ENCODE results near the gene PIEZO2.

PIEZO2 gene

GRCh38 chr18:10794771-10795170 is 354.6 kb downstream of the PIEZO2 start:
- Histone ChIP-seq H2BK120ac (ENCODE audit: insufficient read depth, low read length, poor library complexity) (no peak overlapping the region), H3K79me1 (ENCODE audit: low read length) (no peaks in the 10 kb centered on the region), H3K4me1 (ENCODE audit: control insufficient read depth in 1 of 2, insufficient read depth in 2 of 2, low read length in 2 of 2) (no peaks in the 10 kb centered on the region), H4K8ac (ENCODE audit: low read depth, low read length) (no peak overlapping the region), H3K9me3 (ENCODE audit: insufficient read depth, low read depth, low read length) (no peaks in the 10 kb centered on the region), H2AK5ac (ENCODE audit: low read length) (no peak overlapping the region), H3K4ac (ENCODE audit: low read depth, low read length) (no peak overlapping the region), H3K27ac (ENCODE audit: low read depth, low read length) (no peak overlapping the region), H3K4me2 (ENCODE audit: low read length) (no peak overlapping the region), H3K9ac (ENCODE audit: low read length) (no peak overlapping the region), H3K14ac (ENCODE audit: low read length) (no peak overlapping the region), H3K36me3 (ENCODE audit: control insufficient read depth in 1 of 2, insufficient read depth in 2 of 2, low read length in 2 of 2) (no peaks in the 10 kb centered on the region), H3K27me3 (ENCODE audit: insufficient read depth, low read length) (no peaks in the 10 kb centered on the region), H2BK12ac (ENCODE audit: low read length) (no peak overlapping the region), H2AFZ (ENCODE audit: insufficient read depth, low read length, poor library complexity) (no peak overlapping the region), H4K91ac (ENCODE audit: low read depth, low read length) (no peak overlapping the region), H3K4me3 (ENCODE audit: low read depth, low read length) (no peak overlapping the region), H3K23ac (ENCODE audit: low read length) (no peak overlapping the region), H4K12ac (ENCODE audit: low read depth, low read length) (no peak overlapping the region), H3K79me2 (ENCODE audit: control insufficient read depth, insufficient read depth, low read length, poor library complexity) (no peaks in the 10 kb centered on the region), H3K18ac (ENCODE audit: low read length) (no peak overlapping the region), H2BK5ac (ENCODE audit: low read depth, low read length, poor library complexity) (no peak overlapping the region)
- WGBS (ENCODE audit: extremely low coverage, insufficient coverage, insufficient read length): no CpG with 5 or more reads among the region's 7 CpGs
- DNase-seq: no peak

GRCh38 chr18:10793730-10794370 is 355.5 kb downstream of the PIEZO2 start:
- no peak for DNase-seq
- Histone ChIP-seq H3K36me3 (ENCODE audit: control insufficient read depth in 1 of 2, insufficient read depth in 2 of 2, low read length in 2 of 2) (no peaks in the 10 kb centered on the region), H3K4ac (ENCODE audit: low read depth, low read length) (no peak overlapping the region), H3K18ac (ENCODE audit: low read length) (no peak overlapping the region), H3K4me2 (ENCODE audit: low read length) (no peak overlapping the region), H2AK5ac (ENCODE audit: low read length) (no peak overlapping the region), H3K4me1 (ENCODE audit: control insufficient read depth in 1 of 2, insufficient read depth in 2 of 2, low read length in 2 of 2) (no peaks in the 10 kb centered on the region), H2AFZ (ENCODE audit: insufficient read depth, low read length, poor library complexity) (no peak overlapping the region), H3K14ac (ENCODE audit: low read length) (no peak overlapping the region), H2BK12ac (ENCODE audit: low read length) (no peak overlapping the region), H4K91ac (ENCODE audit: low read depth, low read length) (no peak overlapping the region), H3K27ac (ENCODE audit: low read depth, low read length) (no peak overlapping the region), H4K12ac (ENCODE audit: low read depth, low read length) (no peak overlapping the region), H3K9me3 (ENCODE audit: insufficient read depth, low read depth, low read length) (no peaks in the 10 kb centered on the region), H2BK120ac (ENCODE audit: insufficient read depth, low read length, poor library complexity) (no peak overlapping the region), H3K27me3 (ENCODE audit: insufficient read depth, low read length) (no peaks in the 10 kb centered on the region), H3K9ac (ENCODE audit: low read length) (no peak overlapping the region), H3K4me3 (ENCODE audit: low read depth, low read length) (no peak overlapping the region), H4K8ac (ENCODE audit: low read depth, low read length) (no peak overlapping the region), H3K79me2 (ENCODE audit: control insufficient read depth, insufficient read depth, low read length, poor library complexity) (no peaks in the 10 kb centered on the region), H2BK5ac (ENCODE audit: low read depth, low read length, poor library complexity) (no peak overlapping the region), H3K23ac (ENCODE audit: low read length) (no peak overlapping the region), H3K79me1 (ENCODE audit: low read length) (no peaks in the 10 kb centered on the region)
- no CpG with 5 or more reads among the region's 4 CpGs for WGBS (ENCODE audit: extremely low coverage, insufficient coverage, insufficient read length)

GRCh38 chr18:10792181-10792580 is 357.2 kb downstream of the PIEZO2 start:
- no peaks in the 10 kb centered on the region for H3K79me2 ChIP-seq (ENCODE audit: control insufficient read depth, insufficient read depth, low read length, poor library complexity)
- H2BK5ac ChIP-seq (ENCODE audit: low read depth, low read length, poor library complexity): no peak overlapping the region
- no peaks in the 10 kb centered on the region for H3K4me1 ChIP-seq (ENCODE audit: control insufficient read depth in 1 of 2, insufficient read depth in 2 of 2, low read length in 2 of 2)
- H4K91ac ChIP-seq (ENCODE audit: low read depth, low read length): no peak overlapping the region
- H3K79me1 ChIP-seq (ENCODE audit: low read length): no peaks in the 10 kb centered on the region
- no peaks in the 10 kb centered on the region for H3K27me3 ChIP-seq (ENCODE audit: insufficient read depth, low read length)
- H3K23ac ChIP-seq (ENCODE audit: low read length): no peak overlapping the region
- H2AFZ ChIP-seq (ENCODE audit: insufficient read depth, low read length, poor library complexity): no peak overlapping the region
- H3K18ac ChIP-seq (ENCODE audit: low read length): no peak overlapping the region
- H4K12ac ChIP-seq (ENCODE audit: low read depth, low read length): no peak overlapping the region
- no peak overlapping the region for H3K14ac ChIP-seq (ENCODE audit: low read length)
- H3K4me3 ChIP-seq (ENCODE audit: low read depth, low read length): no peak overlapping the region
- no peak overlapping the region for H4K8ac ChIP-seq (ENCODE audit: low read depth, low read length)
- no CpG with 5 or more reads among the region's 4 CpGs for WGBS (ENCODE audit: extremely low coverage, insufficient coverage, insufficient read length)
- no peak overlapping the region for H3K9ac ChIP-seq (ENCODE audit: low read length)
- no peak overlapping the region for H3K4me2 ChIP-seq (ENCODE audit: low read length)
- H3K9me3 ChIP-seq (ENCODE audit: insufficient read depth, low read depth, low read length): no peaks in the 10 kb centered on the region
- H2BK120ac ChIP-seq (ENCODE audit: insufficient read depth, low read length, poor library complexity): no peak overlapping the region
- no peak overlapping the region for H2BK12ac ChIP-seq (ENCODE audit: low read length)
- H3K36me3 ChIP-seq (ENCODE audit: control insufficient read depth in 1 of 2, insufficient read depth in 2 of 2, low read length in 2 of 2): no peaks in the 10 kb centered on the region
- no peak overlapping the region for H2AK5ac ChIP-seq (ENCODE audit: low read length)
- no peak overlapping the region for H3K27ac ChIP-seq (ENCODE audit: low read depth, low read length)
- DNase-seq: no peak
- H3K4ac ChIP-seq (ENCODE audit: low read depth, low read length): no peak overlapping the region

GRCh38 chr18:10791169-10791831 is 358.1 kb downstream of the PIEZO2 start:
- no CpG with 5 or more reads among the region's 7 CpGs for WGBS (ENCODE audit: extremely low coverage, insufficient coverage, insufficient read length)

More at GRCh38 chr18:10791169-10791831, 358.1 kb downstream of the PIEZO2 start:
- H3K36me3 ChIP-seq (ENCODE audit: control insufficient read depth in 1 of 2, insufficient read depth in 2 of 2, low read length in 2 of 2): no peaks in the 10 kb centered on the region
- no peak overlapping the region for H4K8ac ChIP-seq (ENCODE audit: low read depth, low read length)
- H4K12ac ChIP-seq (ENCODE audit: low read depth, low read length): no peak overlapping the region
- H3K4me1 ChIP-seq (ENCODE audit: control insufficient read depth in 1 of 2, insufficient read depth in 2 of 2, low read length in 2 of 2): no peaks in the 10 kb centered on the region
- H2AFZ ChIP-seq (ENCODE audit: insufficient read depth, low read length, poor library complexity): no peak overlapping the region
- H3K18ac ChIP-seq (ENCODE audit: low read length): no peak overlapping the region
- H3K23ac ChIP-seq (ENCODE audit: low read length): no peak overlapping the region
- no peak overlapping the region for H3K27ac ChIP-seq (ENCODE audit: low read depth, low read length)
- no peak overlapping the region for H3K4me2 ChIP-seq (ENCODE audit: low read length)
- no peaks in the 10 kb centered on the region for H3K79me2 ChIP-seq (ENCODE audit: control insufficient read depth, insufficient read depth, low read length, poor library complexity)
- no peaks in the 10 kb centered on the region for H3K9me3 ChIP-seq (ENCODE audit: insufficient read depth, low read depth, low read length)
- H2BK12ac ChIP-seq (ENCODE audit: low read length): no peak overlapping the region
- DNase-seq: no peak
- H3K9ac ChIP-seq (ENCODE audit: low read length): no peak overlapping the region
- H3K14ac ChIP-seq (ENCODE audit: low read length): no peak overlapping the region
- H4K91ac ChIP-seq (ENCODE audit: low read depth, low read length): no peak overlapping the region
- no peak overlapping the region for H2AK5ac ChIP-seq (ENCODE audit: low read length)
- H3K79me1 ChIP-seq (ENCODE audit: low read length): no peaks in the 10 kb centered on the region
- H3K4ac ChIP-seq (ENCODE audit: low read depth, low read length): no peak overlapping the region
- no peaks in the 10 kb centered on the region for H3K27me3 ChIP-seq (ENCODE audit: insufficient read depth, low read length)
- no peak overlapping the region for H3K4me3 ChIP-seq (ENCODE audit: low read depth, low read length)
- H2BK120ac ChIP-seq (ENCODE audit: insufficient read depth, low read length, poor library complexity): no peak overlapping the region
- H2BK5ac ChIP-seq (ENCODE audit: low read depth, low read length, poor library complexity): no peak overlapping the region
